G401.6 (cell line): Measurements from ENCODE around the gene MPZL1.
A peak's percentile ranks its signal among the peaks of the same experiment; 100 is the strongest.

Experiments used
- FAIRE-seq: peaks from 2 replicates; lab custom pipeline; 2012; peaks lifted over from hg19 to GRCh38; lab: Jason Lieb, UNC

MPZL1 gene

DNA sequence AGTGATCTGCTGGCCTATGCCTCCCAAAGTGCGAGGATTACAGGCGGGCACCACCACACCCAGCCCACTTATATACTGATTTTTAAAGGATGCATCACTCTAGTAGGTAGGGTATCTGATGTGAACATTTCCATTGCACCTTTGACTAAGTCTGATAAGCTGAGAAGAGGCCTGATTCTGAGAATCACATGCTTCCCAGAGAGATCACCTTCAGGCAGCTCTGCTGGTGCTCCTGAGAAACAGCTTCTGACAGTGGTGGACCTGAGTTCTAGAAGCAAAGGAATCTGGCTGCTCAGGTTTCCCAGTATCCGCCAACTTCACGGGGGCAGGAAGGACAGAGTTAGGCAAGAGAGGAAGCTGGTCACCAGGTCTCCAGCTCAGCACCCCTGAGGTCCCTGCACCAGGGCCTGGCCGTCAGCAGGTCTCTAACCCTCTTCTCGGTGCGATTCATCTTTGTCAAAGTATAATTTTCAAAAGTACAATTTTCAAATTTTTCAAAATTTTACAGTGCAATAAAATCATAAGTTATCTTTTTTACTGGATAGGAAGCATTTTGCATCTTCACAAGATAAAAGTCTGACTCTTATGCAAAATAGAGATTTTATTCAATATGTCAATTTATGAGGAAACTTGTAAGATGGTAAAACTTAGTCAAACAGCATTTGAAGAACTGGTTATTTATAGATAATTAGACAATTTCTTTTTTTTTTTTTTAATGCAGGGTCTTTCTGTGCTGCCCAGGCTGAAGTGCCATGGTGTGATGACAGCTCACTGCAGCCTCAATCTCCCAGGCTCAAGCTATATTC is 25.8 kb upstream of the MPZL1 start:
- FAIRE-seq = no peak

- no peak for FAIRE-seq
Observed at GRCh38 chr1:167697667-167698141, 24.1 kb upstream of the MPZL1 start.

- FAIRE-seq = no peak
Observed at GRCh38 chr1:167698313-167698712, 23.5 kb upstream of the MPZL1 start.

DNA sequence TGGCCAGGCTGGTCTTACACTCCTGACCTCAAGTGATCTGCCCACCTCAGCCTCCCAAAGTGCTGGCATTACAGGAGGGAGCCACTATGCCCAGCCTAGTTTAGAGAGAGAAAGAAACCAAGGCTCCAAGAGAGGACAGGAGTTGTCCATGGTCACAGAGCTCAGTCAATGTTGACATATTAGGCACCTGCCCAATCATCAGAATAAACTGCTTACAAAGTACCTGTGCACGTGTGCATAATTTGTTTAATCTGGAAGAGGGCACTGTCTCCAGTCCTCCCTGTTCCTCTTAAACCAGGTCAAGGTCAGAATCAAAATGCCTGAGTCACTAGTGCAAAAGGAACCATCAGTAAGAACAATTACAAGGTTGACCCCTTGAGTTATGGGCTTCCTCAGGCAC is 20.3 kb upstream of the MPZL1 start:
- no peak for FAIRE-seq

- FAIRE-seq = no peak
Observed at GRCh38 chr1:167703557-167703956, 18.2 kb upstream of the MPZL1 start.

DNA sequence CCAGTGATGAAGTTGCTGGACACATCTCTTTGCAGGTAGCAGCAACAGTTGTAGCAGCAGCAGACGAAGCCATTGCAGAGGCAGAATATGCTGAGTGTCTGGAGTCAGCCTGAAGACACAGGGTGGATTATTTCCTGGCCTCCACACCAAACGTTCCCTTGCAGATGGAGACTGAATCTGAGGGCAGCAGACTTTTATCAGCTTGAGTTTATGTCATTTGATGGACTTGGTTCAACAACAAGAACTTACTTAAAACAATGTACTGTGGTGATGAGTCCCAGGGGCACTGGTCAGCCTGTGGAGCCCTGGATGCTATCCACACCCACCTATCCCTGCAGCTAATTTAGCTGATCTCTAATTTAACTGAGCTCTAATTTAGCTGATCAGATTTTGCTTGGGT is 17.1 kb upstream of the MPZL1 start:
- FAIRE-seq = no peak

DNA sequence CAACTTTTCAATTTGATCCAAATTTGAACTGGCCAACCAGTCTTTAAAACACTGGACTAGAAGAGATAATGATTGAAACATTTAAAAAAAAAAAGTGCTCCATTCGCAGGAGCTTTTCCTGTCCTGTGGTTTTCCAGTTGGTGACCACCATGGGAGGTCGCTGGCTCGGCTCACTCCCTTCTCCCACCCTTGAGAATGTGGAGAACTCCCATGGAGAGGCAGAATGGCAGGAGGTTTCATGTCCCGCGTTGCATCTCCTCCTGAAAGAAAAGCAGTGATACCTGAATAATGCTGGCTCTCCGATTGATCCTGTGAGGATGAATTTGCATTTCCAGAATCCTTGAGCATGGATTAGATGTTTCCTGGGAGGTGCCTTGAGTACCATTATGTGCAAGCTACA is 16.5 kb upstream of the MPZL1 start:
- FAIRE-seq = no peak

DNA sequence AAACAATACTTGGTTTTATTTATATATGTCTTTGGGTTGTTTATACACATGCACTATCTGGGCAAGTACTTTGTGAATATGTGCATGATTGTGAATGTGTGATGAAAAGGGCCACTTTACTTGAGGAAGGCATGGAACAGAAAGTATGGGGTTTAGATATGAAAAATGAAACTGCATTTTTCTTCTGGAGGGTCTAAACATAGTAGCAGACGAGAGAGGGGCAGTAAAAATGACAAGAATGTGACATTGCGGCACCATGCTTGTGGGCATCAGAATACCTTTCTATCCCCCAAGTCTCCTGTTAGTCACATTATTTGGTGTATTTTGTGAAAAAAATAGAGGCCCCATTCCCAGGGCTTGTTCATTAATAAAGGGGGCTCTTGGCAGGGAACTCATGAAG is 15.4 kb upstream of the MPZL1 start:
- FAIRE-seq = no peak

DNA sequence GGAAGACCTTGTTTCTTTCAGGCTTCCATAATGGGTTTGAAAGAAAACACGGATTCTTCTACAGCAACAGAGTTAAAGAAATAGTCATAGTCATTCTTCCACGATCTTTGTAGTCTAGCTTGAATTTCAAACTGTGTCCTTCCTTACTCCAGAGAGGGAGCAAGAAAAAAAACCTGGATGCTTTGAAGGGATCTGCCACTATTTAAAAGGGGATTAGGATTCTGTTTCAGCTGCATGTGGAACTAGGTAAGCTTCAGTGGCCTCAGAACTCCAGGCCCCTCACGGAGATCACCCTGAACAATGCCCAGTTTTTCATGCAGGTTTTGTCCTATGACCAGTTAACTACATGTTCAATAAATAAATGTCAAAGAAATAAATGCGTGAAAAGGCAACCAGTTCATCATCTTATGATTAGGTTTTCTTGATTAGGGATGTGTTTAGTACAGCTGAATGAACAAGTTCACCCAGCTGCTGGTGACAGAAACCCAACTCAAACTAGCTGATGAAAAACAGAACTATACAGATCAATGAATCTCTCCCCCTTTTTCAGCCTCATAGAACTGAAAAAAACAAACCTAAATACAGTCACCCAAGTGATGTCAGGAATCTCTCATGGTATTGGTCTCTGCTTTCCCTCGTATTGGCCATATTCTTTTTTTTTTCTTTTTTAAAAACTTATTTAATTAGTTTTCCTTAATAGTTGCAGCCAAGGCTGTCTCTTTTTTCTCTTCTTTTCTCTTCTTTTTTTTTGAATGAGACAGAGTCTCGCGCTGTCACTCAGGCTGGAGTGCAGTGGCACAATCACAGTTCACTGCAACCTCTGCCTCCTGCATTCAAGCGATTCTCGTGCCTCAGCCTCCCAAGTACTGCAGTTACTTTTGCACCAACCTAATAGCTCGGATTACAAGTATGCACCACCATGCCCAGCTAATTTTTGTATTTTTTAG is 14.6 kb upstream of the MPZL1 start:
- FAIRE-seq = no peak

GRCh38 chr1:167707942-167708341 is 13.8 kb upstream of the MPZL1 start:
- FAIRE-seq = no peak

DNA sequence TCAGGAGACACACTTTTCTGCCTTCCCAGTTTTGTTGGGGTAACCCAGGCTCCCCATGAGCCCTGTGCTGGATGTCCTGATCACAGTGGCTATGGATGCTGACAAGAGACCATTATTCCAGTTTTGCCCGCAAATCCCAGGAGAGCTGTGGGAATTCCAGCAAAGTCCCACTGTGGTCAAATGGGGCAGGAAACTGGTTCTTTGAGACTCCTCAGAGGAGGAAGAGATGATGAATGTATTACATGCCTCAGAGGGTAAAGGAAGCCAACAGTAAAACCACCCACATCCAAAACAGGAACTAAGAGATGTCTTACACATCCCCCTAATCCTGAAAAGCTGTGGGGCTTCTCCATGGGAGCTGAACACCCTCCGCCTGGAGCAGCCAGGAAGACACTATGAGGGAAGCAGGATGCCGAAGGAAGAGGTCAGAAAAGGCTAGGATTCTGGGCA is 12.8 kb upstream of the MPZL1 start:
- FAIRE-seq = no peak

DNA sequence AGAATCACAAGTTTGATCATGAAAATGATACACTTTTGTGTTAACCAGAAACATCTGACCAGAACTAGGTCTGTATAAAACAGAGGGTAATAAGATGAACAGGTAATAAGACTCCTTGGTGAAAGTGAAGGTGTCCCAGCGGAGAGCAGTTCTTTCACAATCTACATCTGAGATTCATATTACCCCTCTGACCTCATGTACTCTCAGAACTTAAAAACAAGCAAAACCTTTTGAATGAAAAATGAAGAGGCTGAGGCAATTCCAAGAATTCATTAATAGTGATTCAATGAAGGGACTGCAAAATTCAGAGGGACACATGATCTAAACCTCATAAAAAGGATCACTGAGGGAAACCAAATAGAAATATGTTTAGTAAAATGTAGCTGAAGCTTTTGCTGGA is 10.9 kb upstream of the MPZL1 start:
- FAIRE-seq = no peak

DNA sequence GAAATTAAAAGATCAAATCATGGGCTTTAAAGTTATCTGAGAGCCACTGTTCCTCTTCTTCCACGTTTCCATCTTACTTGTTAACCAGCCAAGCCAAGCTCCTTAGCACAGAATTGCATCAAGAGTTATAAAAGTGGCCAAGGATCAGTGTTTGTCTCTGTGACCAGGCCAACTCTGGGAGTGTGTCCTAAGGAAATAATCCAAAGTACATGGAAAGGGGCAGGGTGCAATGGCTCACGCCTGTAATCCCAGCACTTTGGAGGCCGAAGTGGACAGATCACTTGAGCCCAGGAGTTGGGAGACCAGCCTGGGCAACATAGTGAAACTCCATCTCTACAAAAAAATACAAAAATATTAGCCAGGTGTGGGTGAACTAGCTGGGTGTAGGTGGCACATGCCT is 10.0 kb upstream of the MPZL1 start:
- no peak for FAIRE-seq

- no peak for FAIRE-seq
Observed at GRCh38 chr1:167713330-167714081, 8.3 kb upstream of the MPZL1 start.

- FAIRE-seq = no peak
Observed at GRCh38 chr1:167714098-167714438, 7.7 kb upstream of the MPZL1 start.

- peak; percentile 39 for FAIRE-seq
Observed at GRCh38 chr1:167714439-167715156, 7.2 kb upstream of the MPZL1 start.

DNA sequence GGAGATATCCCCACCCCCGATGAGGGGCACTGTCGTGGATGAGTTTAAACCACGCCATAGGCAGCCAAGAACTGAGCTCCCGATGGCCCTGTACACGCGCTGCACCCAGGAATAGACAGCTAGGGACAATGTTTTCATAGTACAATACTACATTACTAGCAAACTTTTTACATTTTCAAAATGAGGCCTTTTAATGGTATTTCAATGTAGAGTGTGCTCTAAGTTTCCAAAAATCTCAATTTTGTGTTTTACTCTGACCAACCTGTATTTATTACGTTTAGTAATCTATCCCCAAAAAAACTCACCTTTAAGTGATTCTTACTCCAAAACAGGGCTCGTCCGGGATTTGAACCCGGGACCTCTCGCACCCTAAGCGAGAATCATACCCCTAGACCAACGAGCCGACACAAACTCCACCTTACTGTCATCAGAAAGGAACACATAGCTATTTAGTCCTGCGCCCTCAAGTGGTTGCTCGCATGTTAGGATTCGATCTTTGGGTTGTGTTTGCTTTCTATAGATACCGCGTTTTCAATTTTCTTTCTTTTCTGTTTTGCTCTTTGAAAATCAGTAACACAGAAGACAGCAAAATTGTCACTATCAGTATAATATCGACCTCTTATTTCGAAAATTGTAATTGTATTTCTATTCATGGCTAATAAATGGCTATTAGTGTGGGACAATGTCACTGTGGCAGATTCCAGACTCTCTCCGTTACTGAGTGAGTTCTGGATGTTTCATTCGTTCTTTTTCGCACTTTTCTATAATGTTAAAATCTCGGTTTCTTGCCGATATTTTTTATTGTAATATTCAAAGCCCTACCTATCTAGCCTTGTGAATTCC is 6.4 kb upstream of the MPZL1 start:
- FAIRE-seq = peak; percentile 25

GRCh38 chr1:167716000-167716271 is 5.8 kb upstream of the MPZL1 start:
- no peak for FAIRE-seq

GRCh38 chr1:167717351-167717750 is 4.4 kb upstream of the MPZL1 start:
- no peak for FAIRE-seq

- FAIRE-seq = no peak
Observed at GRCh38 chr1:167718914-167719691, 2.7 kb upstream of the MPZL1 start.
